Lower lobe of right lung (tissue), 2 donors: ENCODE results near the gene MSH5. TPM values are rescaled to one million over a fixed set of nuclear protein-coding genes. Genes with fewer than 3 reads are reported as not detected.

ENCODE experiments used
- ATAC-seq, 2 donors: fragments of 200-7000 bp; cut with Tn5 transposase; one replicate each; pipeline ENCODE4 v1.9.1; 2020 to 2022; ENCODE audit warnings: mild to moderate bottlenecking in 2 of 2, moderate library complexity in 2 of 2
- DNase-seq: peaks from one replicate; pipeline ENCODE4 v3.0.0-alpha.2; 2020
- H3K27ac ChIP-seq: fragments of 200-600 bp; one replicate; pipeline ENCODE4 v1.8.0; 2022
- H3K27me3 ChIP-seq: fragments of 200-600 bp; one replicate; pipeline ENCODE4 v1.8.0; 2022; ENCODE audit warnings: low read depth
- H3K36me3 ChIP-seq: fragments of 200-600 bp; one replicate; pipeline ENCODE4 v1.8.0; 2022; ENCODE audit warnings: mild to moderate bottlenecking
- H3K4me1 ChIP-seq: fragments of 200-600 bp; one replicate; pipeline ENCODE4 v1.8.0; 2022
- H3K4me3 ChIP-seq: fragments of 200-600 bp; one replicate; pipeline ENCODE4 v1.8.0; 2022; ENCODE audit warnings: mild to moderate bottlenecking
- H3K9me3 ChIP-seq: fragments of 200-600 bp; one replicate; pipeline ENCODE4 v1.8.0; 2022
- intact Hi-C: fragments of 100-400 bp; cut with DNase I; formaldehyde crosslinking; loops from one replicate; pipeline ENCODE4 v1.11.0; 2022
- total RNA-seq: library from RNA; stranded (reverse); fragmentation: NEBNext Ultra II Directional; extraction: Animal tissue kit (Norgen Biotek cat#: 25700); gene quantifications from one replicate; pipeline ENCODE4 v1.2.1, GENCODE V29; 2021
- TF ChIP-seq, protein P1 (sequence below): fragments of 200-600 bp; IDR thresholded peaks from one replicate; pipeline ENCODE4 v1.8.0; 2022; ENCODE audit warnings: antibody characterized with exemption, mild to moderate bottlenecking
- donor health status: DM: no; HTN: yes; CAD: no; lungs with severe emphysema.

The MSH5 gene
- total RNA-seq, 1 donor from 2014 or later = 14.9 TPM

DNA sequence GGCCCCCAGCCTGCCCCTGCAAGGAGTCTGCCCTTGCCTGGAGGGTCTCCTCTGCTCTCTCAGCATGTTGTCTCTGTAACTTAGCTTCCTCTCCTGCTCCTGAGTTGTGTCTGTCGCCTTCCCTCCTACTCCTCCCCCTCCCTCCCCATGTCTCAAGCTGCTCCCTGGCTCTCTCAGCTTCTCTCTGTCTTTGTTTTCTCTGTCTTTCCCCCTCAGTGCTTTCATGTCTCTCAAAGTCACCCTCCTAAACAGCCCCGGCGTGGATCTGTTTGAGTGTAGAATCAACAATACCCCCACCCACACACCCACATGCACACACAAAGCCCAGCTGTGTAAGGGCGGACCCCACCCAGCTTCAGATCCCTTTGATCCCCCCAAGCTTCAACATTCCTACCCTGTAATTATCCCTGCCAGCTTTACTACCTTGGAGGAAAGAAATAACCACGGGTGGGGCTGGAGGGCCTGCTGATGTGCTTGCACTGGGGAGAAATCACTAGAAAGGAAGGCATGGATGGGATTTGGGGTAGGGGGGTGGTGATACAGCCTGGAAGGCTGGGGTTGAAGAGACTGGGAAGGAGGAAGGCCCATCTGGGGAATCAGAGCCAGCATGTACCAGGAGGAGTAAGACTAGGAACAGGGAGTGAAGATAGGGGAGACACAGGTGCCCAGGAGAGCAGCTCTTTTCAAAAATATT, 25.7 kb upstream of the MSH5 start:
- H3K4me1 ChIP-seq = peaks cover 7% of the 10 kb centered on the region
- no peak overlapping the region for H3K4me3 ChIP-seq
- intact Hi-C loops = no loop called here
- ATAC-seq = no peak
- no peaks in the 10 kb centered on the region for H3K9me3 ChIP-seq
- TF ChIP-seq, protein P1, sequence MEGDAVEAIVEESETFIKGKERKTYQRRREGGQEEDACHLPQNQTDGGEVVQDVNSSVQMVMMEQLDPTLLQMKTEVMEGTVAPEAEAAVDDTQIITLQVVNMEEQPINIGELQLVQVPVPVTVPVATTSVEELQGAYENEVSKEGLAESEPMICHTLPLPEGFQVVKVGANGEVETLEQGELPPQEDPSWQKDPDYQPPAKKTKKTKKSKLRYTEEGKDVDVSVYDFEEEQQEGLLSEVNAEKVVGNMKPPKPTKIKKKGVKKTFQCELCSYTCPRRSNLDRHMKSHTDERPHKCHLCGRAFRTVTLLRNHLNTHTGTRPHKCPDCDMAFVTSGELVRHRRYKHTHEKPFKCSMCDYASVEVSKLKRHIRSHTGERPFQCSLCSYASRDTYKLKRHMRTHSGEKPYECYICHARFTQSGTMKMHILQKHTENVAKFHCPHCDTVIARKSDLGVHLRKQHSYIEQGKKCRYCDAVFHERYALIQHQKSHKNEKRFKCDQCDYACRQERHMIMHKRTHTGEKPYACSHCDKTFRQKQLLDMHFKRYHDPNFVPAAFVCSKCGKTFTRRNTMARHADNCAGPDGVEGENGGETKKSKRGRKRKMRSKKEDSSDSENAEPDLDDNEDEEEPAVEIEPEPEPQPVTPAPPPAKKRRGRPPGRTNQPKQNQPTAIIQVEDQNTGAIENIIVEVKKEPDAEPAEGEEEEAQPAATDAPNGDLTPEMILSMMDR = no peak
- DNase-seq = no peak
- H3K27me3 ChIP-seq = no peaks in the 10 kb centered on the region
- H3K27ac ChIP-seq = no peak overlapping the region
- no peaks in the 10 kb centered on the region for H3K36me3 ChIP-seq

DNA sequence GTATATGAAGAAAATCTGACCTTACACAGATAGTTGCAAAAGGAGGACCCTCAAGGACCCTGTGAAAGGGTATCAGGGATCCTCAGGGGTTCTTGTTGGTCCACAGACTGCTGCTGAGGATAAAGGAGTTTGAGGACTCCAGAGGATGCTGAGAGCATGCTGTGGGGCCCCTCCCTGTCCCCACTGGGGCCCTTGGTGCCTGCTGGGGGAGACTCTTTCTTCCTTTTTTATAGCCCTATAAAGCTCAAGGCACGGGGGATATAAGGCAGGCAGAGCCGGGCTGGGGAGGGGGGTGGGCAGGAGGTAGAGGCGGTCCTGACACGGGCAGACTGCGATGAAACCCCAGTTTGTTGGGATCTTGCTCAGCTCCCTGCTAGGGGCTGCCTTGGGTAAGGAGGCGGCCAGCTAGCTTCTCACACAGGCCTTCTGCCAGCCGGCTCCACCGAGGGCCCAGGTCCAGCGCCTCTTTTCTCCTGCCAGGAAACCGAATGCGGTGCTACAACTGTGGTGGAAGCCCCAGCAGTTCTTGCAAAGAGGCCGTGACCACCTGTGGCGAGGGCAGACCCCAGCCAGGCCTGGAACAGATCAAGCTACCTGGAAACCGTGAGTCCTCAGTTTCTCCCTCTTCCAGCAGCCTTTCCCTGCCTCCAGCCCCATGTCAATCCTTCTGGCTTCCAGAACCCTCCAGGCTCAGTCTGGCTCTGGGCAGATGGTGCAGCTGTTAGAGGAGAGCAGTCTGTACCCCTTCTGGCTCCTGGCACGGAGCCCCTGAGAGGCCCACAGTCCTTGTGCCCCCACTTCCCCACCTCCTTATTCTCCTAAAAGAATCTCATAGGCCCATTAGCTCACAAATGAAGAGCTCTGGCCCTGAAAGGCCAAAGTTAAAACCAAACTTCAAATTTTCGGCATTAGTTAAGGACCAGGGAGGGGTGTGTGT, 24.5 kb upstream of the MSH5 start, which contains the start of gene LY6G6D:
LY6G6D (plus strand) TSS at position 327 of the 937 bp plus-strand sequence; CDS start at position 335, 8 bp downstream.
- ATAC-seq (no peak), DNase-seq (no peak)
- H3K27ac ChIP-seq = no peak within 1 kb of the TSS
- TF ChIP-seq, protein P1 = no peak
- H3K36me3 ChIP-seq = no peaks in the 10 kb centered on the region
- intact Hi-C loops = no loop called here
- peaks cover 7% of the 10 kb centered on the region for H3K4me1 ChIP-seq
- H3K4me3 ChIP-seq = no peak within 1 kb of the TSS
- H3K9me3 ChIP-seq = no peaks in the 10 kb centered on the region
- no peaks in the 10 kb centered on the region for H3K27me3 ChIP-seq

DNA sequence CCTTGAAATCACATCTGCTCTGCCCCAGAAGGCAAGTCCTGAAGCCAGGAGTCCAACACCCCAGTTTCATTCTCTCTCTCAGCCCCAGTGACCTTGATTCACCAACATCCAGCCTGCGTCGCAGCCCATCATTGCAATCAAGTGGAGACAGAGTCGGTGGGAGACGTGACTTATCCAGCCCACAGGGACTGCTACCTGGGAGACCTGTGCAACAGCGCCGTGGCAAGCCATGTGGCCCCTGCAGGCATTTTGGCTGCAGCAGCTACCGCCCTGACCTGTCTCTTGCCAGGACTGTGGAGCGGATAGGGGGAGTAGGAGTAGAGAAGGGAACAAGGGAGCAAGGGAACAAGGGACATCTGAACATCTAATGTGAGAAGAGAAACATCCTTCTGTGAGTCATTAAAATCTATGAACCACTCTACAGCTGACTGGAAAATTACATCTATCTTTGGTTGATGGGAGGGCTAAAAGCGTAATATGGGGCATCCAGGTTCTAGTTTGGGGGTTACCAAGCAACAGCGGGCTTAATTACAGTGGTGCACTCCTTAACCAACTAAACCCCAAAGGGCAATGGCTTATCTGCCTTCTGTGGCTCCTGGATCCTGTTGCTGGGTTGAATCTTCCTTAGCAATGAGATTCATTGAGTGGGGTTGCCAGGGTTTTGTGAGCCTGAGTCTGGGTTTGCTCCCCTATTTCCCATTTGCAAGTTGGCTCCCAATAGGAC, 22.1 kb upstream of the MSH5 start:
- ATAC-seq (no peak), DNase-seq (no peak)
- H3K9me3 ChIP-seq = no peaks in the 10 kb centered on the region
- TF ChIP-seq, protein P1 = no peak
- H3K27me3 ChIP-seq = no peaks in the 10 kb centered on the region
- no peaks in the 10 kb centered on the region for H3K4me1 ChIP-seq
- H3K4me3 ChIP-seq = no peak overlapping the region
- no peaks in the 10 kb centered on the region for H3K36me3 ChIP-seq
- H3K27ac ChIP-seq = no peak overlapping the region
- intact Hi-C loops = no loop called here

DNA sequence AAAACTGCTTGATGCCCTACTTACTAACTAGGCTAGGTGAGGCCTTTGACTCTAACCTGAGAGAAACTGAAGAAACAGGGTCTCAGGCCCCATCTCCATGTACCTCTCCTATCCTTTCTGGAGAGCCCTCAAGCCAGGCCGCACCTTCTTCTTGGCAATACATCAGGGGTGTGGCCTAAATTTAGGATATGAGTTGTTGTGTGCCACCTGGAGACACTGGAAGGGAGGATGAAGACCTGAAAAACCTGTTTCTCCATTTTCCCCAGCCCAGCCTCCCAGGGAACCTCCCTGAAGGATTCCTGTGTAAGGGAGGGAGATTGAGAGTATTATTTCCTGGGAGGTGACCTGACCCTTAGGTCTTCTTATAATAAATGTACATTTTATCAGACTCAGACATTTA, 21.5 kb upstream of the MSH5 start:
- intact Hi-C loops = no loop called here
- no peaks in the 10 kb centered on the region for H3K27me3 ChIP-seq
- no peaks in the 10 kb centered on the region for H3K4me1 ChIP-seq
- no peaks in the 10 kb centered on the region for H3K9me3 ChIP-seq
- TF ChIP-seq, protein P1 = no peak
- no peak overlapping the region for H3K4me3 ChIP-seq
- H3K36me3 ChIP-seq = no peaks in the 10 kb centered on the region
- H3K27ac ChIP-seq = peak overlapping the region; percentile 18
- DNase-seq (peak; percentile 48), ATAC-seq (peak; percentile 76 to 84)

DNA sequence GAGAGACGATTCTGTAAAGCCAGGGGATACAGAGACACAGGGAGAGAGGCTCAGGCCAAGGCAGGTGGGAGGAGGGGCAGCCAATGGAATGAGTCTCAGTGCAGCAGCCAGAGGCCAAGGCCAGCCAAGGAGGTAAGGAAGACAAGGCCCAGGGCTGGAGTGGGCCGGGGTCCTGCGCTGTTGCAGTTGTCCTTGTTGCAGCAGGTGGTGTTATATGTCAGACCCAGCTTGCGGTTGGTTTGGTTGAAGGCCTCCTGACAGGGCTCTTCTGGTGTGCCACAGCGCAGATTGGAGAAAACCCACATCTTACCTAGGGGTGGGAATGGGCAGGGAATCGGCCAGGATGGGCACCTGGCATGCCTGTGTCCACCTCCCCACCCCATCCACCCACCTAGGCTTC, 20.8 kb upstream of the MSH5 start:
- no peaks in the 10 kb centered on the region for H3K4me1 ChIP-seq
- H3K36me3 ChIP-seq = no peaks in the 10 kb centered on the region
- H3K9me3 ChIP-seq = no peaks in the 10 kb centered on the region
- ATAC-seq = no peak
- H3K4me3 ChIP-seq = no peak overlapping the region
- peak overlapping the region; percentile 18 for H3K27ac ChIP-seq
- intact Hi-C loops = no loop called here
- no peak for DNase-seq
- H3K27me3 ChIP-seq = no peaks in the 10 kb centered on the region
- TF ChIP-seq, protein P1 = no peak
